OCI-LY3 (cell line): ENCODE measurements around the gene NR3C1.

ENCODE experiments used
- CTCF ChIP-seq: fragments of 200-600, 300-600 bp; sonication (generic); IDR thresholded peaks from 2 replicates; pipeline ENCODE4 v1.5.1; 2014; ENCODE audit warnings: antibody characterized with exemption, low read length, low read depth
- EZH2phosphoT487 ChIP-seq: fragments of 200-600 bp; shearing (Covaris generic); IDR thresholded peaks from 2 replicates; pipeline ENCODE4 v1.6.1; 2018; ENCODE audit warnings: antibody characterized with exemption, mixed run types, low read depth

GRCh38 chr5:143331956-143332355 is 71.5 kb downstream of the NR3C1 start:
- TF ChIP-seq CTCF (no peak), EZH2phosphoT487 (no peak)
